GM23338 (cell line): ENCODE data around the gene BEX5. TPM values are rescaled to one million over a fixed set of nuclear protein-coding genes. Genes with fewer than 3 reads are reported as not detected.

Experiments used
- ATAC-seq: fragments of 200-7000 bp; cut with Tn5 transposase; 3 replicates; pipeline ENCODE4 v1.9.1; 2020
- DNase-seq: peaks from one replicate; pipeline ENCODE4 v3.0.0-alpha.2; 2015; ENCODE audit warnings: low spot score
- H2AFZ ChIP-seq: fragments of 200-600 bp; sonication (generic); 2 replicates; pipeline ENCODE4 v1.8.0; 2016; ENCODE audit warnings: antibody characterized with exemption, mild to moderate bottlenecking, moderate library complexity
- H3F3A ChIP-seq: fragments of 200-600 bp; sonication (generic); replicated peaks from 2 replicates; pipeline ENCODE4 v1.8.0; 2017; ENCODE audit warnings: antibody characterized with exemption, mixed run types, low read depth
- H3K27ac ChIP-seq: fragments of 200-600 bp; sonication (generic); 2 replicates; pipeline ENCODE4 v1.6.1; 2016; ENCODE audit warnings: low read depth
- H3K27me3 ChIP-seq: fragments of 200-600 bp; sonication (generic); 2 replicates; pipeline ENCODE4 v1.8.0; 2016; ENCODE audit warnings: mild to moderate bottlenecking, mixed run types, moderate library complexity; ENCODE audit not compliant: insufficient read depth
- H3K36me3 ChIP-seq: fragments of 200-600 bp; sonication (generic); 2 replicates; pipeline ENCODE4 v1.8.0; 2016; ENCODE audit warnings: mild to moderate bottlenecking; ENCODE audit not compliant: insufficient read depth
- H3K4me1 ChIP-seq: fragments of 200-600 bp; sonication (generic); 2 replicates; pipeline ENCODE4 v1.8.0; 2016; ENCODE audit warnings: mild to moderate bottlenecking, moderate library complexity; ENCODE audit not compliant: insufficient read depth
- H3K4me2 ChIP-seq: fragments of 200-600 bp; sonication (generic); 2 replicates; pipeline ENCODE4 v1.7.1; 2017; ENCODE audit warnings: mixed run types
- H3K4me3 ChIP-seq: fragments of 200-600 bp; sonication (generic); 2 replicates; pipeline ENCODE4 v1.6.1; 2016; ENCODE audit warnings: mixed run types
- H3K79me2 ChIP-seq: fragments of 200-600 bp; sonication (generic); replicated peaks from 2 replicates; pipeline ENCODE4 v1.8.0; 2017; ENCODE audit warnings: mild to moderate bottlenecking; ENCODE audit not compliant: insufficient read depth
- H3K9me2 ChIP-seq: fragments of 200-600 bp; sonication (generic); 2 replicates; pipeline ENCODE4 v1.8.0; 2017; ENCODE audit not compliant: insufficient read depth
- H4K20me1 ChIP-seq: fragments of 200-600 bp; sonication (generic); replicated peaks from 2 replicates; pipeline ENCODE4 v1.8.0; 2017; ENCODE audit warnings: mild to moderate bottlenecking; ENCODE audit not compliant: insufficient read depth
- H3K27ac Mint-ChIP-seq: 2 replicates; pipeline ENCODE4 v1.8.0; 2020; ENCODE audit warnings: inconsistent platforms, mild to moderate bottlenecking, moderate library complexity, mixed read lengths
- H3K27me3 Mint-ChIP-seq: 3 replicates; pipeline ENCODE4 v1.8.0; 2022; ENCODE audit warnings: low read depth, mild to moderate bottlenecking, moderate library complexity, mixed read lengths, inconsistent platforms; ENCODE audit not compliant: insufficient read depth, poor library complexity
- H3K36me3 Mint-ChIP-seq: 3 replicates; pipeline ENCODE4 v1.8.0; 2021; ENCODE audit warnings: low read depth, mild to moderate bottlenecking, inconsistent platforms, moderate library complexity, mixed read lengths
- H3K4me1 Mint-ChIP-seq: 3 replicates; pipeline ENCODE4 v1.8.0; 2020; ENCODE audit warnings: mild to moderate bottlenecking, inconsistent platforms, mixed read lengths
- H3K4me3 Mint-ChIP-seq: 3 replicates; pipeline ENCODE4 v1.8.0; 2021; ENCODE audit warnings: moderate library complexity, mild to moderate bottlenecking, inconsistent platforms, mixed read lengths
- H3K9me3 Mint-ChIP-seq: 3 replicates; pipeline ENCODE4 v1.8.0; 2020; ENCODE audit warnings: moderate library complexity, mild to moderate bottlenecking, inconsistent platforms, mixed read lengths
- CREB1 ChIP-seq: fragments of 250-450 bp; sonication (Bioruptor Pico); IDR thresholded peaks from 2 replicates; pipeline ENCODE4 v1.5.0; 2020; ENCODE audit warnings: low read depth, mild to moderate bottlenecking, moderate library complexity
- CTCF ChIP-seq, 2 experiments: fragments of 200-600 bp in 1 of 2; sonication (generic) in 1 of 2; conservative IDR thresholded peaks; 2 replicates each; pipeline versions ENCODE4 v1.5.1 to v1.6.1; 2016 to 2017; ENCODE audit warnings: antibody characterized with exemption in 2 of 2, low read depth in 2 of 2, mild to moderate bottlenecking in 2 of 2, moderate library complexity in 1 of 2
- ETS1 ChIP-seq: IDR thresholded peaks from 2 replicates; pipeline ENCODE4 v1.6.1; 2016; ENCODE audit warnings: antibody characterized with exemption
- EZH2 ChIP-seq: fragments of 200-600 bp; sonication (generic); IDR thresholded peaks from one replicate; pipeline ENCODE4 v1.8.0; 2017; ENCODE audit warnings: antibody characterized with exemption, mild to moderate bottlenecking, low read depth; ENCODE audit not compliant: unreplicated experiment
- JUNB ChIP-seq: IDR thresholded peaks from one replicate; pipeline ENCODE4 v1.6.1; 2016; ENCODE audit warnings: antibody characterized with exemption; ENCODE audit not compliant: unreplicated experiment
- POLR2AphosphoS5 ChIP-seq: IDR thresholded peaks from 2 replicates; pipeline ENCODE4 v1.6.1; 2016; ENCODE audit warnings: antibody characterized with exemption, low read depth
- ZNF114 ChIP-seq: fragments of 250-450 bp; sonication (Bioruptor Pico); IDR thresholded peaks from 2 replicates; pipeline ENCODE4 v1.5.0; 2020; ENCODE audit warnings: mild to moderate bottlenecking, moderate library complexity
- long read RNA-seq: library from polyadenylated mRNA; unstranded; transcript quantifications from one replicate; pipeline ENCODE4 v2.0.0, GENCODE V29; 2020; ENCODE audit not compliant: unreplicated experiment
- polyA plus RNA-seq: library from polyadenylated mRNA; unstranded; fragments of >200 nt; fragmentation: Nextera tagmentation; extraction: Ambion mirVana; gene quantifications from 2 replicates; pipeline ENCODE4 v1.2.1, GENCODE V29; 2016
- total RNA-seq: library from RNA; depleted of rRNA; stranded (reverse); fragments of >200 nt; shearing (Covaris generic); gene quantifications from 2 replicates; pipeline ENCODE4 v1.2.3, GENCODE V29; 2014; rRNA removed

Gene BEX5
- 12.0 and 22.4 TPM in 2 replicates for total RNA-seq
- polyA plus RNA-seq = 30.8 and 34.7 TPM in 2 replicates
- long read RNA-seq, partial matches to known transcripts = 0 of 4 reads
- long read RNA-seq, other reads (novel, unspliced or antisense) = 0 of 4 reads

DNA sequence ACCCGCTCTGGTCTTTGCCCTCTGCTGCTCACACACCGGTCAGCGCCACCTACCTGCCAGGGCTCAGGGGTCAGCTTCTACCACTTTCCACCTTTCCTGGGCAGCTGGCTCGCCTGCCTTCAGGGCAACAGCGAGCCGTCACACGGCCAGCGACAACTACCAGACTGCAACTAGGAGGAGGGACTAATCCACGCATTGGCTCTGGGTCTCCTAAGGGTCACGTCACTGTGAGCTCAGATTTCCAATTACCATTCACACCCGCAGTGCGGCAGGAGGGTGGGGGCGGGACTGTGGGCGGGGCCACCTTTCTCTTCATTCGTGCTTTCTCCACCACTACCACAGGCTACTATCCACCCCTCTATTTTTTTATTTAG, at the start of gene BEX5:
Gene BEX5 (minus strand): TSS at position 172 of the 374 bp plus-strand sequence. CDS start 1,712 bp downstream, outside the sequence.
- Mint-ChIP-seq H3K4me1 (0 out of 3 replicates have a peak, but pooled peaks cover 2% of the 10 kb centered on the region), H3K27me3 (peaks cover 1% of the 10 kb centered on the region), H3K36me3 (peaks cover 5% of the 10 kb centered on the region; the same call in 2 of the 3 replicates), H3K9me3 (peaks cover 4% of the 10 kb centered on the region; the same call in 1 of the 3 replicates), H3K27ac (peak within 1 kb of the TSS; percentile 95), H3K4me3 (peak within 1 kb of the TSS; percentile 99)
- Histone ChIP-seq H3K4me2 (peak within 1 kb of the TSS; percentile 83), H2AFZ (peak within 1 kb of the TSS; percentile 86; the same call in 1 of the 2 replicates), H3K4me3 (peak within 1 kb of the TSS; percentile 69), H4K20me1 (no peaks in the 10 kb centered on the region), H3K4me1 (peaks cover 4% of the 10 kb centered on the region), H3K27me3 (peaks cover 4% of the 10 kb centered on the region), H3K27ac (peak within 1 kb of the TSS; percentile 95), H3K79me2 (no peaks in the 10 kb centered on the region), H3K9me2 (no peaks in the 10 kb centered on the region), H3F3A (no peaks in the 10 kb centered on the region), H3K36me3 (no peaks in the 10 kb centered on the region)
- ATAC-seq (peak; percentile 94), DNase-seq (peak; percentile 84)
- TF ChIP-seq POLR2AphosphoS5 (peak; percentile 67), JUNB (no peak), CREB1 (CRISPR knock-in tag) (peak; percentile 82), ETS1 (no peak)

DNA sequence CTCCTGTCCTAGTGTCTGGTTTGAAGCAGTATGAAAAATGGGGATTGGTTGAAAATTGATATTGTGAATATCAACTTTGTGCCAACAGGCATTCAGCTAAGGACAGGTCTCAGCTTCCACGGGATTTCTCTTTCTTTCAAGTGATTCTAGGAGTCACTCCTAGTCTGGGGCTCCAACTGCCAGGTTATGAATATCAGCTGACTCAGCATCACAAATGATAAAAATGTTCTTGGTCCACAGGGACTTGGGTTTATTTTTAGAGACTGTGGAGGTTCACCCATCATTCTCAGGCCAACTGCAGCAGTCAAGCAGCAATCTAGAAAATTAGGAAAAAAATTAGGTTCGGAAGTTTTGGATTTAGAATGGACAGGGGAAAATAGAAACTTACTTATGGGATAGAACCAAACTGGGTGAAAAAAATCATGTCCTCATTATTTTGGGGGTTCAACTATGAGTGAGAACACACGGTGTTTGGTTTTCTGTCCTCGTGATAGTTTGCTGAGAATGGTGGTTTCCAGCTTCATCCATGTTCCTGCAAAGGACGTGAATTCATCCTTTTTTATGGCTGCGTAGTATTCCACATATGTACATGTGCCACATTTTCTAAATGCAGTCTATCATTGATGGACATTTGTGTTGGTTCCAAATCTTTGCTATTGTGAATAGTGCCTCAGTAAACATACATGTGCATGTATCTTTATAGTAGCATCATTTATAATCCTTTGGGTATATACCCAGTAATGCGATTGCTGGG, 30.4 kb upstream of the BEX5 start:
- Mint-ChIP-seq H3K27me3 (no peaks in the 10 kb centered on the region), H3K36me3 (peaks cover 4% of the 10 kb centered on the region; the same call in 1 of the 3 replicates), H3K27ac (no peak overlapping the region), H3K4me3 (no peak overlapping the region), H3K4me1 (no peaks in the 10 kb centered on the region), H3K9me3 (peaks cover 11% of the 10 kb centered on the region)
- no peaks in the 10 kb centered on the region for H3K4me1 ChIP-seq
- no peak for TF ChIP-seq EZH2
- no peak for TF ChIP-seq CTCF (conservative IDR thresholded peaks at IDR 0.05; ENCODE audit: low read depth in 2 of 2)
- no peak for TF ChIP-seq ZNF114 (CRISPR knock-in tag)
- TF ChIP-seq JUNB = no peak
- no peak for TF ChIP-seq POLR2AphosphoS5
- no peaks in the 10 kb centered on the region for H3F3A ChIP-seq
- no peak overlapping the region for H3K27ac ChIP-seq
- H3K36me3 ChIP-seq = no peaks in the 10 kb centered on the region
- H3K79me2 ChIP-seq = no peaks in the 10 kb centered on the region
- H2AFZ ChIP-seq = no peak overlapping the region
- DNase-seq = no peak
- no peak overlapping the region for H3K4me3 ChIP-seq
- H3K4me2 ChIP-seq = no peak overlapping the region
- no peaks in the 10 kb centered on the region for H3K27me3 ChIP-seq
- no peak for ATAC-seq
- H3K9me2 ChIP-seq = no peaks in the 10 kb centered on the region
- H4K20me1 ChIP-seq = no peaks in the 10 kb centered on the region
